Esophagus (tissue), 2 donors: ENCODE data around the gene AMDHD2. TPM values are rescaled to one million over a fixed set of nuclear protein-coding genes. Genes with fewer than 3 reads are reported as not detected.

Experiments
- H3K27ac ChIP-seq, 2 donors: one replicate each; pipeline ENCODE4 v1.5.1; 2013; ENCODE audit warnings: low read depth in 2 of 2, mild to moderate bottlenecking in 2 of 2, inconsistent platforms in 1 of 2, low read length in 1 of 2, moderate library complexity in 1 of 2
- H3K27me3 ChIP-seq, 2 donors: one replicate each; pipeline ENCODE4 v1.6.1; 2013; ENCODE audit warnings: low read length in 2 of 2, control low read depth in 1 of 2, mild to moderate bottlenecking in 1 of 2; ENCODE audit not compliant: insufficient read depth in 2 of 2, control insufficient read depth in 1 of 2
- H3K36me3 ChIP-seq, 2 donors: one replicate each; pipeline ENCODE4 v1.6.1; 2013; ENCODE audit warnings: low read length in 1 of 2; ENCODE audit not compliant: control insufficient read depth in 2 of 2, insufficient read depth in 2 of 2
- H3K4me1 ChIP-seq, 2 donors: one replicate each; pipeline ENCODE4 v1.6.1; 2013; ENCODE audit warnings: low read length in 1 of 2; ENCODE audit not compliant: control insufficient read depth in 2 of 2, insufficient read depth in 2 of 2
- H3K4me3 ChIP-seq, 2 donors: one replicate each; pipeline ENCODE4 v1.5.1; 2013; ENCODE audit warnings: low read length in 2 of 2, mild to moderate bottlenecking in 2 of 2, low read depth in 1 of 2, moderate library complexity in 1 of 2
- H3K9me3 ChIP-seq, 2 donors: one replicate each; pipeline ENCODE4 v1.6.1; 2013; ENCODE audit warnings: mild to moderate bottlenecking in 2 of 2, low read depth in 1 of 2, low read length in 1 of 2, moderate library complexity in 1 of 2; ENCODE audit not compliant: control insufficient read depth in 2 of 2, insufficient read depth in 1 of 2
- WGBS, 2 donors: extraction: QIAGEN DNeasy Blood & Tissue Kit; methylation state at CpG; one replicate each; pipeline ENCODE4 v1.1.7; 2013; 5-methylcytosine and 5-hydroxymethylcytosine counted together
- polyA plus RNA-seq, 2 donors: library from polyadenylated mRNA; stranded (reverse); fragments of 200-250 nt; gene quantifications; one replicate each; pipeline ENCODE4 v1.2.3, GENCODE V29; 2013
- donor health status: healthy with polysubstance abuse.
- donor health status: Bipolar disorder and iron deficiency.

Gene AMDHD2
- polyA plus RNA-seq, 2 donors = 18.8 to 24.1 TPM

DNA sequence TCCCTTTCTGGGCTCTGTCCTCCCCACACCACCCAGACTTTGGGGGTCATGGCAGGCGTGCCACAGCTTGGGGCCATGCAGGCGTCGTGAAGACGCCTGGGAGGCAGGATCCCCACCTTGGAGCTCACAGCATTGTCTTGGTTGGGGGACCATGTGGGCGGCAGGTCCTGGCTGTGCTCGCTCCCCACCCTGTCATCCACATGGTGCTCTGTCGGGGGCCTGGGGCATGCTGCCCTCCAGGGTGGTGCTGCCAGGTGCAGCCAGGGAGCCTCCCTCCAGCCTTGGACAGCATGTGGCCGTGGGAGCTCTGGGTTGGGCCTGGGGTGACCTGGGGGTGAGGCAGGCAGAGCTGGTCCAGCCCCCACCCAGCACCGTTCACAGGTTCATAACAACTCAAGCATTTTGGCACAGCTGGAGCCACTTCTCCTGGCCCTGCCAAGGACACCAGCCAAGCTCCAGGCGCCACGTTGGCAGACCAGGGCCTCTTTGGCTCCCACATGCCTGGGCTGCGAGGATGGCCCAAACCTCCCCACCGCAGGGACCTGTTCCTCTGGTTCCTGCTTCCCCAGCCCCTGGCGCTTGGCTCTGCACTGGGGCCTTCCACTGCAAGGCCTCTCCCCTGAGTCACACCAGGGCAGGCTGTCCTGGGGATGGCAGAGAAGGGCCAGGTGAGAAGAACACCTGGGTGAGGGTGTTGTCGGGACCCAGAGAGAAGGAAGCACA is 21.5 kb upstream of the AMDHD2 start:
- WGBS, 2 donors = 54 to 68% methylated on average over 15 of the region's 15 CpGs

DNA sequence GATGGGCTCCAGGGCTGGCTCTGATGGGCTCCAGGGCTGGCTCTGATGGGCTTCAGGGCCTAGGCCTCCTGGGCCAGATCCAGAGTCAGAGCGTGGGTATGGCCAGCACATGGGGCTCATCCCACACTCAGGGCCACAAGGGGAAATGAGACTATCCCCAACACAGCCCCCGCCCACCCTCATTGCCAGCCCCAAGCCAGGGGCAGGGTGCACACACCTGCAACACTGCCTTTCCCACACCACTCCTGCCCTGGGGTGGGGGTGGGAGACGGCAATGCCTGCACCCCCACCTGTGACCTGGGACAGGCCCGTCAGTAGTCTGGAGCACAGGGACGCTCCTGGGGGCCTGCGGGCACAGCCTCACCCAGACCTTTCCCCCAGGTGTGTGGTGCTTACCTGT is 20.7 kb upstream of the AMDHD2 start:
- no peak overlapping the region for H3K4me3 ChIP-seq
- H3K4me1 ChIP-seq = peaks cover 0 to 44% of the 10 kb centered on the region in 2 donors
- H3K36me3 ChIP-seq = peaks cover 0 to 10% of the 10 kb centered on the region in 2 donors
- peak overlapping the region; percentile 66 to 85 for H3K27ac ChIP-seq
- H3K27me3 ChIP-seq = no peaks in the 10 kb centered on the region
- 74 to 75% methylated on average over 6 of the region's 6 CpGs for WGBS, 2 donors
- H3K9me3 ChIP-seq = no peaks in the 10 kb centered on the region

More for the DNA sequence above, 21.5 kb upstream of the AMDHD2 start:
- Histone ChIP-seq H3K27me3 (no peaks in the 10 kb centered on the region), H3K36me3 (peaks cover 0 to 10% of the 10 kb centered on the region in 2 donors), H3K9me3 (no peaks in the 10 kb centered on the region), H3K4me1 (peaks cover 0 to 44% of the 10 kb centered on the region in 2 donors), H3K4me3 (no peak overlapping the region), H3K27ac (peak overlapping the region; percentile 66 to 85)

DNA sequence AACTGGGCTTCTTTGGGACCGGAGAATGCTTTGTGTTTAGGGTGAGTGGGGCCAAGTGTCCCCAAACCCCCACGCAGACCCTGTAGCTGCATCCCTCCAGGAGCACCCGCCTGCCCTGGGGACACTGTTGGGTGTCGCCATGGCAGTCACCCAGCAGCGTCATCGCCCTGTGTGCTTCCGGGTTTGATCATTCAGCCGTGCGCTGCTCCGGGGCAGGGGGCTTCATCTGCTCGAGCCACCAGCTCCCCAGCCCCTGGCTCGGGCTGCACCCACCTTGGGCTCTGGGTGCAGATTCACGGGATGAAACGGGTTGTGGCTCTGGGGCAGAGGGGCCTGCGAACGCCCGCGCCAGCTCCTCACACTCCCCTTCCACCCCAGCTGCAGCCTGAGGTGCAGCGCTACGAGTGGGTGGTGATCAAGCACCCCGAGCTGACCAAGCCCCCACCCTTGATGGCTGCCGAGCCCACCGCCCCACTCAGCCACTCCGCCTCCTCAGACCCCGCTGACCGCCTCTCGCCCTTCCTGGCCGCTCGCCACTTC is 20.2 kb upstream of the AMDHD2 start:
- Histone ChIP-seq H3K27me3 (no peaks in the 10 kb centered on the region), H3K9me3 (no peaks in the 10 kb centered on the region), H3K4me3 (no peak overlapping the region), H3K36me3 (peaks cover 0 to 10% of the 10 kb centered on the region in 2 donors), H3K27ac (no peak overlapping the region), H3K4me1 (peaks cover 0 to 44% of the 10 kb centered on the region in 2 donors)
- WGBS, 2 donors = 74 to 83% methylated on average over 29 of the region's 29 CpGs

DNA sequence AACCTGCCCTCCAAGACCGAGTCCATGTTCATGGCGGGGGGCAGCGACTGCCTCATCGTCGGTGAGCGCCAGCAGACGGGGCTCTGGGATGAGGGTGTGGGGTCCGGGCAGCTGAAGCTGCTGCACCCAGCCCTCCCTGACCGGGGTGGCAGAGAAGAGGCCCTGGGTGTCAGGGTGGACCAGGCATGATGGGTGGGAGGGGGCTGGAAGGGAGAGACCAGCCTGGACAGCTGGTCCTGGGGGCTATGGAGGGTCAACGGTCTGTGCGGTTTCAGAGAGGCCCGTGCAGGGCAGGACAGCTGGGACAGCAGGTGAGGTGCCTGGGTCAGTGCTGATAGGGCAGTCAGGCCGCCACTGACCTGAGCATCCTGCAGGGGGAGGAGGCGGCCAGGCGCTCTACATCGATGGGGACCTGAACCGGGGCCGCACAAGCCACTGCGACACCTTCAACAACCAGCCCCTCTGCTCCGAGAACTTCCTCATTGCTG is 19.7 kb upstream of the AMDHD2 start:
- 83 to 87% methylated on average over 20 of the region's 20 CpGs for WGBS, 2 donors
- H3K27ac ChIP-seq = no peak overlapping the region
- H3K9me3 ChIP-seq = no peaks in the 10 kb centered on the region
- no peak overlapping the region for H3K4me3 ChIP-seq
- peaks cover 0 to 44% of the 10 kb centered on the region in 2 donors for H3K4me1 ChIP-seq
- H3K36me3 ChIP-seq = peaks cover 0 to 10% of the 10 kb centered on the region in 2 donors
- no peaks in the 10 kb centered on the region for H3K27me3 ChIP-seq

DNA sequence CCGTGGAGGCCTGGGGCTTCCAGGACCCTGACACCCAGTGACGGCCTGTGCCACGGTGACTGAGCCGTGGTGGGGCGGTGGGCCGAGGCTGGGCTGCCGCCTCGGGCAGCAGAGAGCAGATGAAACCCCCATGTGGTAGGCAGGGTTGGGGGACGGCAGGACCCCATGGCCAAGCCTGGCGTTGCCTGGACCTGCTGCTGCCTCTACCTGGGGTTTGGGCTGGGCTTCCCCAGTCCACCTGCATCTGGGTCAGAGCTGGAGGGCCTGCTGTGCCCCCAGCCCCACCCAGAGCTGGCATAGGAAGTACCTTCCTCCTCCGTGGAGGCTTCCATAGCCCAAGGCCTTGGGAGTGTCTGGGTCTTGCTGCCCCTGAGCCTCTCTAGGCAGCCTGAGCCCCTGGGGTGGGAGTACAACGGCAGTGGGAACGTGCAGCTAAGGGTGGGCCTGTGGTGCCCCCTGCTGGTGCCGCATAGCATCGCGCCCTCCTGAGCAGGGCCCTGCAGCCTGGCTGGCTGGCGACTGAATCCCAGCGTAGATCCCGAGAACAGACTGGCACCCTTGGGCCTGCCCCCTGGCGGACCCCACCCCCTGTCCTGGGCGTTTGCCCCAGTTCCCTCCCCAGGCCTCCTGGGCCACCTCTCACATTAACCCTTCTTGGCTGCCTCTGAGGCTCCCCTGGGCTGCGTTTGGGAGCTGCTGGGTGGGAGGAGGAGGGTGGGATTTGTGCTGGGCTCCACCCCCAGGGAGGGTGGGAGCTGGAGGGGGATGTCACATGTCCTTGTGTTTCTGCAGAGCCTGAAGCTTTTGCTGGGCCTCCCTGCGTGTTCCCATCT is 19.0 kb upstream of the AMDHD2 start:
- Histone ChIP-seq H3K27me3 (no peaks in the 10 kb centered on the region), H3K27ac (no peak overlapping the region), H3K4me3 (no peak overlapping the region), H3K4me1 (peaks cover 0 to 41% of the 10 kb centered on the region in 2 donors), H3K36me3 (peaks cover 0 to 10% of the 10 kb centered on the region in 2 donors), H3K9me3 (no peaks in the 10 kb centered on the region)
- WGBS, 2 donors = 31 to 37% methylated on average over 22 to 23 of the region's 23 CpGs

DNA sequence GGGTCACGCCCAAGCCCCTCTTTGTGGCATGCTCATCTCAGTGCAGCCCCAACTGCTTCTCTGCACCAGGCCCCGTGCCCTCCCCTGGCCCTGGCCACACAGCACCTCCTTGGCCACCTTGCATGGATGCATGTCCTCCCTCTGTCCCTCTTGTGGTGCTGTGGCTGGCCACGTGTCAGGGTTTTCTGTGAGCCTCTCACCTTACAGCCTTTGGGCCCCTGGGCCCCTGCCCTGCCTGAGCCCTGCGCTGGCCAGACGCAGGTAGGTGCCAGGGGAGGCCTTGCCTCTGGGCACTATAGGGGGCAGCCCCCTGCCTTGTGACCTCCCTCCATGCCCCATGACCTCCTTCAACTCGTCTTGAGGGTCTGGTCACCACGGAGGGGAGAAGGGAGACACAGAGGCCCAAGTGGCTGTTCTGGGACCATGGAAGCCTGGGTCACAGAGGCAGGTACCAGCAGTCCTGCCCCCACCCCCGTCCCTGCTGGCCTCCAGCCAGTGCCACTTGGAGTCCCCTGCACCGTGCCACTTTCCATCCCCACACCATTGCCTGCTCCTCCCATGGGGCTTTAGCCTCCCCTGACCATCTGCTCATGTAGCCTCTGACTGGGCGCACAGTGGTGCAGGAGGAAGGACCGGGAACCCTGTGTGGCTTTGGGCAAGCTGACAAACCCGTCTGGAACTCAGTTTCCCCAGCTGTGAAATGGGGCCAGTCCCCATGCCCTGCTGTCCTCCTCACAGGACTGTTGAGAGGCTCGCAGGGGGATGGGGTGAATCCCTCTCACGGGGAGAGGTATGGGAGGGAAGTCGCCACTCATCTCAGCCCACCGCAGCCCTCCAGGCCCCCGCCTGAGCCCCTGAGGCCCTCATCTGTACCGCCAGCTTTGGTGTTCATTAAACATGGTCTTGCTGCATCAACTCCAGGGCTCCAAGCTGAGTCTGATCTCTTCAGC is 17.9 kb upstream of the AMDHD2 start:
- Histone ChIP-seq H3K4me1 (peaks cover 0 to 30% of the 10 kb centered on the region in 2 donors), H3K36me3 (peaks cover 0 to 4% of the 10 kb centered on the region in 2 donors), H3K27me3 (no peaks in the 10 kb centered on the region), H3K9me3 (no peaks in the 10 kb centered on the region), H3K27ac (peak overlapping the region in 1 of 2 donors; percentile 72), H3K4me3 (no peak overlapping the region)
- 78 to 81% methylated on average over 16 to 18 of the region's 18 CpGs for WGBS, 2 donors

DNA sequence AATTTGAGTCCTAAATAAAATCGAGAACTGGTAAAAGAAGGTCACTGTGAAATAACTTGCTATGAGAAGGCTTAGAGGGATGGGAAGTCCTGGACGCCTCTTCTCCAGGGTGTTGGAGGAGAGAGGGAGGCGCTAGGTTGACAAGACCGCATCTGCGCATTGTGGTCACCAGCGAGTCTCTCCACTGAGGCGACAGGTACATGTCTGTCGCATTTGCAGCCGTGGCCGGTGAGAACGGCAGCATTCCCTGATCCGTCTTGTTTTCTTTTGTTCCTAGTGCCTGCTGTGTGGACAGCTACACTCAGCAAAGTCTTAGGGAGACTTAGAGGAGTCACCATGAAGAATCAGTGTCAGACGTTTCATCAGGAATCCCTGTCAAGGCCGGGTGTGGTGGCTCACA is 14.5 kb upstream of the AMDHD2 start:
- H3K27ac ChIP-seq = no peak overlapping the region
- 87 to 89% methylated on average over 14 of the region's 14 CpGs for WGBS, 2 donors
- peaks cover 0 to 3% of the 10 kb centered on the region in 2 donors for H3K4me1 ChIP-seq
- H3K9me3 ChIP-seq = no peaks in the 10 kb centered on the region
- H3K4me3 ChIP-seq = no peak overlapping the region
- H3K27me3 ChIP-seq = no peaks in the 10 kb centered on the region
- H3K36me3 ChIP-seq = no peaks in the 10 kb centered on the region

DNA sequence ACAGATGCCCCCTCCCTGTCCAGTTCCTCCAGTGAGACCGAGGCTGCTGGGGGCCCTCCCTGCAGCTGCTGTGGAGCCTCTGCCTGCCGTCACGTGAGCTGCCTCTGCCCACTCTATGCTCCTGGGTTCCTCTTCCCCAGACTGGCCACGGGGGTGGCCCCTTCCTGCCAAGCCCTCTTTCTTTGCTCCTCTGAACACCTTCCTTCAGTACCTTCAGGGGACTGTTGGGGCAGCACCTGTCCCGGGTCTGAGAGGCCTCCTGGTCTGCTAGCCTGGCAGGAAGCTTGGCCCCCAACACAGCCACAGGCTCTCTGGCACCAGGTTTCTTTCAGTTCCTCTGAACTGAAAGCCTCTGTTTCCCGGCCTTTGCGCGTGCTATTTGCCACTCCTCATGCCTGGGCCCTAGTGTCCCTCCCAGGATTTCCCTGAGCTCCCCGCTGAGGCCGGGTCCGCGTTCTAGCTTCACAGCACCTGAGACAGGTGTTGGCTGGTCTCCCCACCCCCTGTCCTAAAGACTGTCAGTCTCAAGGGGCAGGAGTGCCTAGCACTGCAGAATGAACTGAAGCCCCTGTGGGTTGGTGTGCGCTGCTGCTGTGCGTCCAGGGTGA is 13.0 kb upstream of the AMDHD2 start:
- no peak overlapping the region for H3K4me3 ChIP-seq
- peak overlapping the region in 1 of 2 donors; percentile 16 for H3K27ac ChIP-seq
- H3K9me3 ChIP-seq = no peaks in the 10 kb centered on the region
- 77 to 78% methylated on average over 14 of the region's 14 CpGs for WGBS, 2 donors
- no peaks in the 10 kb centered on the region for H3K36me3 ChIP-seq
- peaks cover 0 to 6% of the 10 kb centered on the region in 2 donors for H3K4me1 ChIP-seq
- H3K27me3 ChIP-seq = no peaks in the 10 kb centered on the region
